DND-41 (cell line): ENCODE measurements around the gene ITSN1.

Source experiments
- EZH2 ChIP-seq: IDR thresholded peaks from 3 replicates; pipeline ENCODE4 v1.6.1; 2012; ENCODE audit warnings: borderline replicate concordance, low read depth, mild to moderate bottlenecking, moderate library complexity, low read length, inconsistent platforms; ENCODE audit not compliant: severe bottlenecking
- TF ChIP-seq, protein P1 (sequence below): IDR thresholded peaks from 2 replicates; pipeline ENCODE4 v1.5.1; 2012; ENCODE audit warnings: borderline replicate concordance, low read length, moderate library complexity, mild to moderate bottlenecking; ENCODE audit not compliant: poor library complexity, severe bottlenecking; ENCODE audit errors: extremely low read depth

DNA sequence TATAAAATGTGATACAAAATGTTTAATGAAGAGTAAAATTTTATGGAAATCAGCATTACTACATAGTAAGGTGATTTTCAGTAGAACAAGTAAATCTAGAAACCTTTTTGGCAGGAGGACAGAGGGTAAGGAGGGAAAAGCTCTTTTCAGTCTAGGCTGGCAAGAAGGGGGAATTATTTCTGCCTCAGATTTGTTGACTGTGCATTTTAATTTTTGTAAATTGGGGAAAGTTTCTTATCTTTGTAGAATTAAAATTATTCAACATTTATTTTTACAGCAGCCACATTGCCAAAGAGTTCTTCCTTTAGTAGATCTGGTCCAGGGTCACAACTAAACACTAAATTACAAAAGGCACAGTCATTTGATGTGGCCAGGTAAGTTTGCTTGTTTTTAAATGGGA is 109.2 kb downstream of the ITSN1 start:
- TF ChIP-seq, protein P1, sequence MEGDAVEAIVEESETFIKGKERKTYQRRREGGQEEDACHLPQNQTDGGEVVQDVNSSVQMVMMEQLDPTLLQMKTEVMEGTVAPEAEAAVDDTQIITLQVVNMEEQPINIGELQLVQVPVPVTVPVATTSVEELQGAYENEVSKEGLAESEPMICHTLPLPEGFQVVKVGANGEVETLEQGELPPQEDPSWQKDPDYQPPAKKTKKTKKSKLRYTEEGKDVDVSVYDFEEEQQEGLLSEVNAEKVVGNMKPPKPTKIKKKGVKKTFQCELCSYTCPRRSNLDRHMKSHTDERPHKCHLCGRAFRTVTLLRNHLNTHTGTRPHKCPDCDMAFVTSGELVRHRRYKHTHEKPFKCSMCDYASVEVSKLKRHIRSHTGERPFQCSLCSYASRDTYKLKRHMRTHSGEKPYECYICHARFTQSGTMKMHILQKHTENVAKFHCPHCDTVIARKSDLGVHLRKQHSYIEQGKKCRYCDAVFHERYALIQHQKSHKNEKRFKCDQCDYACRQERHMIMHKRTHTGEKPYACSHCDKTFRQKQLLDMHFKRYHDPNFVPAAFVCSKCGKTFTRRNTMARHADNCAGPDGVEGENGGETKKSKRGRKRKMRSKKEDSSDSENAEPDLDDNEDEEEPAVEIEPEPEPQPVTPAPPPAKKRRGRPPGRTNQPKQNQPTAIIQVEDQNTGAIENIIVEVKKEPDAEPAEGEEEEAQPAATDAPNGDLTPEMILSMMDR, result no peak
- TF ChIP-seq EZH2, result no peak
